HepG2 (cell line): ENCODE results near the gene SEPTIN11. TPM values are rescaled to one million over a fixed set of nuclear protein-coding genes. Genes with fewer than 3 reads are reported as not detected.

Experiments
- ATAC-seq: fragments of 200-7000 bp; cut with Tn5 transposase; 3 replicates; pipeline ENCODE4 v1.9.1; 2020; ENCODE audit warnings: mild to moderate bottlenecking, moderate library complexity
- BruUV-seq: library from RNA; stranded (reverse); fragments of 400-500 nt; replicated peaks from 2 replicates; lab custom pipeline; 2021; lab: Mats Ljungman, UMichigan
- CTCF ChIA-PET: fragments of 300-600 bp; formaldehyde crosslinking; extraction: SDS; loops from one replicate; lab custom pipeline; 2021; ENCODE audit warnings: low total read pairs, inconsistent platforms, low intra/inter-chr PET ratio; lab: Yijun Ruan, JAX
- POLR2A ChIA-PET: fragments of 350-600 bp; sonication (Branson Sonifier 250); formaldehyde crosslinking; loops from one replicate; lab custom pipeline; 2020; ENCODE audit warnings: antibody characterized with exemption, inconsistent platforms; lab: Yijun Ruan, JAX
- DNase-seq: peaks from one replicate; pipeline ENCODE4 v3.0.0-alpha.2; 2015; ENCODE audit warnings: low spot score
- FAIRE-seq: peaks from 3 replicates; lab custom pipeline; 2011; peaks lifted over from hg19 to GRCh38; lab: Jason Lieb, UNC
- H2AFZ ChIP-seq: one replicate; pipeline ENCODE4 v1.6.1; 2011; ENCODE audit warnings: low read length, inconsistent platforms
- H3K27ac ChIP-seq: fragments of 300-600 bp; 3 replicates; pipeline ENCODE4 v1.8.0; 2011; ENCODE audit warnings: mixed run types, mild to moderate bottlenecking, mixed read lengths, low read length, inconsistent platforms; ENCODE audit not compliant: insufficient read depth; ENCODE audit errors: extremely low read length
- H3K27me3 ChIP-seq, 2 experiments: fragments of 200-600 bp in 1 of 2; 2 replicates in 1 of 2; 3 replicates in 1 of 2; pipeline versions ENCODE4 v1.6.0 to v1.8.0; 2011; ENCODE audit warnings: low read length in 2 of 2, mild to moderate bottlenecking in 2 of 2, moderate library complexity in 2 of 2, inconsistent platforms in 1 of 2; ENCODE audit not compliant: insufficient read depth in 2 of 2, control insufficient read depth in 1 of 2
- H3K36me3 ChIP-seq, 2 experiments: fragments of 200-600 bp in 1 of 2; replicated peaks in 1 of 2; 2 replicates in 1 of 2; 3 replicates in 1 of 2; pipeline versions ENCODE4 v1.5.1 to v1.8.0; 2011; ENCODE audit warnings: low read length in 2 of 2, inconsistent platforms in 1 of 2; ENCODE audit not compliant: insufficient read depth in 2 of 2, control insufficient read depth in 1 of 2
- H3K4me1 ChIP-seq: 2 replicates; pipeline ENCODE4 v1.5.1; 2012; ENCODE audit warnings: low read length, inconsistent platforms; ENCODE audit not compliant: insufficient read depth
- H3K4me2 ChIP-seq: 2 replicates; pipeline ENCODE4 v1.6.0; 2011; ENCODE audit warnings: low read depth, low read length, inconsistent platforms
- H3K4me3 ChIP-seq, 3 experiments: fragments of 200-600 bp in 1 of 3; sonication (generic), shearing (Covaris generic) in 1 of 3; replicated peaks in 1 of 3; 2 replicates each; pipeline ENCODE4 v1.5.1; 2011 to 2016; ENCODE audit warnings: low read length in 3 of 3, inconsistent platforms in 2 of 3, low read depth in 2 of 3, mild to moderate bottlenecking in 2 of 3, control low read depth in 1 of 3, mixed read lengths in 1 of 3; ENCODE audit not compliant: insufficient read depth in 1 of 3
- H3K79me2 ChIP-seq: one replicate; pipeline ENCODE4 v1.6.1; 2011; ENCODE audit warnings: low read length, inconsistent platforms; ENCODE audit not compliant: insufficient read depth
- H3K9ac ChIP-seq: 2 replicates; pipeline ENCODE4 v1.6.0; 2011; ENCODE audit warnings: mild to moderate bottlenecking, low read depth, low read length, inconsistent platforms; ENCODE audit not compliant: insufficient read depth
- H3K9me3 ChIP-seq: 2 replicates; pipeline ENCODE4 v1.5.1; 2012; ENCODE audit warnings: mild to moderate bottlenecking, low read length
- H4K20me1 ChIP-seq: 2 replicates; pipeline ENCODE4 v1.6.0; 2011; ENCODE audit warnings: inconsistent platforms, mild to moderate bottlenecking, low read length, moderate library complexity; ENCODE audit not compliant: insufficient read depth
- BHLHE40 ChIP-seq: IDR thresholded peaks from 2 replicates; pipeline ENCODE4 v1.6.1; 2011; ENCODE audit warnings: low read length, improper control_type of control experiment
- NCOA2 ChIP-seq: sonication (generic); formaldehyde crosslinking; IDR thresholded peaks from 2 replicates; pipeline ENCODE4 v1.8.0; 2022; ENCODE audit warnings: inconsistent platforms
- SOX13 ChIP-seq, 3 experiments: fragments of 450-650 bp in 1 of 3; sonication (generic) in 1 of 3; formaldehyde crosslinking in 1 of 3; IDR thresholded peaks in 2 of 3; conservative IDR thresholded peaks in 1 of 3; 2 replicates each; pipeline versions ENCODE4 v1.5.0 to v1.6.1; 2016 to 2020; ENCODE audit warnings: antibody characterized with exemption in 1 of 3, mild to moderate bottlenecking in 1 of 3, missing compliant biosample characterization in 1 of 3, missing genetic modification reagents in 1 of 3, moderate library complexity in 1 of 3
- SYNCRIP ChIP-seq: fragments of 200-400 bp; formaldehyde crosslinking; IDR thresholded peaks from 2 replicates; pipeline ENCODE4 v1.6.1; 2018; ENCODE audit warnings: mild to moderate bottlenecking, low read depth, low read length; ENCODE audit not compliant: insufficient read depth
- TBX3 ChIP-seq: fragments of 450-650 bp; IDR thresholded peaks from 2 replicates; pipeline ENCODE4 v1.6.1; 2017; ENCODE audit warnings: antibody characterized with exemption, mild to moderate bottlenecking, inconsistent platforms, borderline replicate concordance
- TOPORS ChIP-seq: sonication (generic); formaldehyde crosslinking; IDR thresholded peaks from 2 replicates; pipeline ENCODE4 v1.8.0; 2023; ENCODE audit warnings: mild to moderate bottlenecking, missing genetic modification reagents
- ZFX ChIP-seq: sonication (generic); formaldehyde crosslinking; IDR thresholded peaks from 2 replicates; pipeline ENCODE4 v1.4.0; 2020; ENCODE audit warnings: mild to moderate bottlenecking, low read depth, missing genetic modification reagents, moderate library complexity
- ZNF256 ChIP-seq: sonication (generic); formaldehyde crosslinking; conservative IDR thresholded peaks from 2 replicates; pipeline ENCODE4 v1.4.0; 2020; ENCODE audit warnings: missing genetic modification reagents
- ZNF431 ChIP-seq: sonication (generic); formaldehyde crosslinking; IDR thresholded peaks from 2 replicates; pipeline ENCODE4 v1.9.0; 2022; ENCODE audit warnings: missing genetic modification reagents, low read depth, mild to moderate bottlenecking, borderline replicate concordance
- ZNF768 ChIP-seq: sonication (generic); formaldehyde crosslinking; IDR thresholded peaks from 2 replicates; pipeline ENCODE4 v1.4.0; 2020; ENCODE audit warnings: missing genetic modification reagents
- WGBS: methylation state at CpG from one replicate; pipeline ENCODE4 v1.1.6; 2017; ENCODE audit warnings: low lambda C conversion rate; 5-methylcytosine and 5-hydroxymethylcytosine counted together
- in situ Hi-C: cut with HindIII; loops from 2 replicates; pipeline ENCODE4 v1.10.0; 2017; ENCODE audit warnings: low pct_unique_long_range_greater_than_20kb; ENCODE audit not compliant: extremely low pct_ligation_motif_present
- intact Hi-C: fragments of 100-400 bp; cut with micrococcal nuclease; formaldehyde crosslinking; loops from one replicate; pipeline ENCODE4 v1.10.0; 2022; ENCODE audit not compliant: unreplicated experiment
- polyA plus RNA-seq, 8 experiments: library from polyadenylated mRNA; depleted of rRNA in 3 of 8; stranded (reverse) in 7 of 8; unstranded in 1 of 8; fragments of >200 nt; fragmentation: Illumina TruSeq in 4 of 8; extraction: Trizol in 4 of 8; gene quantifications; 2 replicates each; pipeline versions ENCODE4 v1.2.1 to v1.2.3, GENCODE V29; 2011 to 2016; ENCODE audit warnings: low read depth in 4 of 8, missing spikeins in 1 of 8, mixed read lengths in 1 of 8; ENCODE audit not compliant: insufficient read depth in 1 of 8
- total RNA-seq, 5 experiments: library from RNA; depleted of rRNA; stranded (reverse); fragments of >200 nt; fragmentation: Illumina TruSeq; extraction: Trizol; gene quantifications; 2 replicates each; pipeline ENCODE4 v1.2.3, GENCODE V29; 2016; ENCODE audit warnings: low read depth in 1 of 5
- TF ChIP-seq, protein P1 (sequence below): sonication (generic); formaldehyde crosslinking; IDR thresholded peaks from 2 replicates; pipeline ENCODE4 v1.4.0; 2020; ENCODE audit warnings: missing genetic modification reagents, borderline replicate concordance
- TF ChIP-seq, protein P2 (sequence below): sonication (generic); formaldehyde crosslinking; IDR thresholded peaks from 2 replicates; pipeline ENCODE4 v1.4.0; 2020; ENCODE audit warnings: mild to moderate bottlenecking, missing genetic modification reagents
- TF ChIP-seq, protein P3 (sequence below): conservative IDR thresholded peaks from 2 replicates; pipeline ENCODE4 v1.6.1; 2018; ENCODE audit warnings: missing genetic modification reagents
- TF ChIP-seq, protein P4 (sequence below): sonication (generic); formaldehyde crosslinking; IDR thresholded peaks from 2 replicates; pipeline ENCODE4 v1.8.0; 2022; ENCODE audit warnings: low read depth, missing genetic modification reagents

The SEPTIN11 gene
- total and polyA plus RNA-seq, 2 of the 13 experiments (the other 11 are each of a cell fraction or from before 2014, with no cell fraction given), result 28.9 to 47.3 TPM

DNA sequence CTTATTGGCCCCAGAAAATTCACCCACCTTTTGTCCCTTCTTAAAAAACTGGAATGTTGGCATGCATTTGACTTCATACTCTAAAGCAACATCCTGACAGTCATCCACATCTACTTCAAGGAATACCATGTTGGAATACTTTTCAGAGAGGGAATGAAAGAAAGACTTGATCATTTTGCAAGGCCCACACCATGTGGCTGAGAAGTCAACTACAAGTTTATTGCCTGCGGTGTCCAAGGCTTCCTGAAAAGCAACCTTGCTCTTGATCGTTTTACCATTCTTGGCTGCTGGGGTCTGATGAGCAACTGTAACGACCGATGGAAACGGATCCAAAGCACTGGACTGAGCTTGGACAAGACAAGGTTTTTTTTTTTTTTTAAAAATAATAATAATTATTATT, 9.3 kb downstream of the SEPTIN11 start (continued):
- TF ChIP-seq, protein P1, sequence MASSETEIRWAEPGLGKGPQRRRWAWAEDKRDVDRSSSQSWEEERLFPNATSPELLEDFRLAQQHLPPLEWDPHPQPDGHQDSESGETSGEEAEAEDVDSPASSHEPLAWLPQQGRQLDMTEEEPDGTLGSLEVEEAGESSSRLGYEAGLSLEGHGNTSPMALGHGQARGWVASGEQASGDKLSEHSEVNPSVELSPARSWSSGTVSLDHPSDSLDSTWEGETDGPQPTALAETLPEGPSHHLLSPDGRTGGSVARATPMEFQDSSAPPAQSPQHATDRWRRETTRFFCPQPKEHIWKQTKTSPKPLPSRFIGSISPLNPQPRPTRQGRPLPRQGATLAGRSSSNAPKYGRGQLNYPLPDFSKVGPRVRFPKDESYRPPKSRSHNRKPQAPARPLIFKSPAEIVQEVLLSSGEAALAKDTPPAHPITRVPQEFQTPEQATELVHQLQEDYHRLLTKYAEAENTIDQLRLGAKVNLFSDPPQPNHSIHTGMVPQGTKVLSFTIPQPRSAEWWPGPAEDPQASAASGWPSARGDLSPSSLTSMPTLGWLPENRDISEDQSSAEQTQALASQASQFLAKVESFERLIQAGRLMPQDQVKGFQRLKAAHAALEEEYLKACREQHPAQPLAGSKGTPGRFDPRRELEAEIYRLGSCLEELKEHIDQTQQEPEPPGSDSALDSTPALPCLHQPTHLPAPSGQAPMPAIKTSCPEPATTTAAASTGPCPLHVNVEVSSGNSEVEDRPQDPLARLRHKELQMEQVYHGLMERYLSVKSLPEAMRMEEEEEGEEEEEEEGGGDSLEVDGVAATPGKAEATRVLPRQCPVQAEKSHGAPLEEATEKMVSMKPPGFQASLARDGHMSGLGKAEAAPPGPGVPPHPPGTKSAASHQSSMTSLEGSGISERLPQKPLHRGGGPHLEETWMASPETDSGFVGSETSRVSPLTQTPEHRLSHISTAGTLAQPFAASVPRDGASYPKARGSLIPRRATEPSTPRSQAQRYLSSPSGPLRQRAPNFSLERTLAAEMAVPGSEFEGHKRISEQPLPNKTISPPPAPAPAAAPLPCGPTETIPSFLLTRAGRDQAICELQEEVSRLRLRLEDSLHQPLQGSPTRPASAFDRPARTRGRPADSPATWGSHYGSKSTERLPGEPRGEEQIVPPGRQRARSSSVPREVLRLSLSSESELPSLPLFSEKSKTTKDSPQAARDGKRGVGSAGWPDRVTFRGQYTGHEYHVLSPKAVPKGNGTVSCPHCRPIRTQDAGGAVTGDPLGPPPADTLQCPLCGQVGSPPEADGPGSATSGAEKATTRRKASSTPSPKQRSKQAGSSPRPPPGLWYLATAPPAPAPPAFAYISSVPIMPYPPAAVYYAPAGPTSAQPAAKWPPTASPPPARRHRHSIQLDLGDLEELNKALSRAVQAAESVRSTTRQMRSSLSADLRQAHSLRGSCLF (CRISPR knock-in tag), result no peak
- TF ChIP-seq, protein P2, sequence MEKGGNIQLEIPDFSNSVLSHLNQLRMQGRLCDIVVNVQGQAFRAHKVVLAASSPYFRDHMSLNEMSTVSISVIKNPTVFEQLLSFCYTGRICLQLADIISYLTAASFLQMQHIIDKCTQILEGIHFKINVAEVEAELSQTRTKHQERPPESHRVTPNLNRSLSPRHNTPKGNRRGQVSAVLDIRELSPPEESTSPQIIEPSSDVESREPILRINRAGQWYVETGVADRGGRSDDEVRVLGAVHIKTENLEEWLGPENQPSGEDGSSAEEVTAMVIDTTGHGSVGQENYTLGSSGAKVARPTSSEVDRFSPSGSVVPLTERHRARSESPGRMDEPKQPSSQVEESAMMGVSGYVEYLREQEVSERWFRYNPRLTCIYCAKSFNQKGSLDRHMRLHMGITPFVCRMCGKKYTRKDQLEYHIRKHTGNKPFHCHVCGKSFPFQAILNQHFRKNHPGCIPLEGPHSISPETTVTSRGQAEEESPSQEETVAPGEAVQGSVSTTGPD, result no peak
- TF ChIP-seq NCOA2, result no peak
- TF ChIP-seq, protein P3, sequence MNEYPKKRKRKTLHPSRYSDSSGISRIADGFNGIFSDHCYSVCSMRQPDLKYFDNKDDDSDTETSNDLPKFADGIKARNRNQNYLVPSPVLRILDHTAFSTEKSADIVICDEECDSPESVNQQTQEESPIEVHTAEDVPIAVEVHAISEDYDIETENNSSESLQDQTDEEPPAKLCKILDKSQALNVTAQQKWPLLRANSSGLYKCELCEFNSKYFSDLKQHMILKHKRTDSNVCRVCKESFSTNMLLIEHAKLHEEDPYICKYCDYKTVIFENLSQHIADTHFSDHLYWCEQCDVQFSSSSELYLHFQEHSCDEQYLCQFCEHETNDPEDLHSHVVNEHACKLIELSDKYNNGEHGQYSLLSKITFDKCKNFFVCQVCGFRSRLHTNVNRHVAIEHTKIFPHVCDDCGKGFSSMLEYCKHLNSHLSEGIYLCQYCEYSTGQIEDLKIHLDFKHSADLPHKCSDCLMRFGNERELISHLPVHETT, result no peak
- no peak for TF ChIP-seq ZNF256

DNA sequence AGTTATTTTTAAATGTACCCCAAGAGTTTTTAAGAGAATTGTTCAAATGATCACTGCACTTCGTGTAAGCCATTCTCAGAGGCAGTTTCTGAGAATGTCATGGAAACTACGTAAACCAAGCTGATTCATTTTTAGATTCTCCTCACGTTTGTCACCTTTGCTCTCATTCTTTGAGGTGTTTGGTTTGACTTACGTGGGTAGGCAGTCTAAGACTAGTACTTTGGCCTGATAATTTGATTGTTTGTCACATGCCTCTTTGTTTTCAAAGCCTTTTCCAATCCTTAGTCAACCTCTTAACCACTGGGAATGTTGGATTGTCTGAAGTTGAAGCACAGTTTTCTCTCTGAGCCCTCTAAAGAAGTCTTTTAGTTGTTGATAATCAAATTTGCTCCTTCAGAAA, 10.5 kb downstream of the SEPTIN11 start:
- ATAC-seq (no peak), FAIRE-seq (no peak), DNase-seq (peak; percentile 7)
- CTCF ChIA-PET, result no interaction called here
- no peak overlapping the region for H2AFZ ChIP-seq
- H3K27me3 ChIP-seq, result no peaks in the 10 kb centered on the region; a peak in 1 of 5 replicates
- H3K4me1 ChIP-seq, result peaks cover 34% of the 10 kb centered on the region
- H3K4me2 ChIP-seq, result 0 out of 2 replicates have a peak overlapping the region, but pooled peaks have one; percentile 7
- H3K4me3 ChIP-seq, result no peak overlapping the region
- in situ Hi-C loops (no loop called here), intact Hi-C loops (no loop called here)
- H4K20me1 ChIP-seq, result no peaks in the 10 kb centered on the region
- POLR2A ChIA-PET, result no interaction called here
- peak overlapping the region; percentile 26 for H3K27ac ChIP-seq
- peaks cover 16% of the 10 kb centered on the region for H3K79me2 ChIP-seq
- BruUV-seq, result no TSS peak
- H3K36me3 ChIP-seq, result no peaks in the 10 kb centered on the region
- 64% methylated on average over 4 of the region's 4 CpGs for WGBS
- H3K9me3 ChIP-seq, result no peaks in the 10 kb centered on the region
- H3K9ac ChIP-seq, result no peak overlapping the region
- TF ChIP-seq BHLHE40, result peak; percentile 41; the same call in 1 of the 2 replicates
- no peak for TF ChIP-seq TBX3
- no peak for TF ChIP-seq ZNF768 (CRISPR knock-in tag)
- no peak for TF ChIP-seq TOPORS (CRISPR knock-in tag)
- no peak for TF ChIP-seq ZNF431
- TF ChIP-seq SYNCRIP, result no peak
- TF ChIP-seq, protein P4, sequence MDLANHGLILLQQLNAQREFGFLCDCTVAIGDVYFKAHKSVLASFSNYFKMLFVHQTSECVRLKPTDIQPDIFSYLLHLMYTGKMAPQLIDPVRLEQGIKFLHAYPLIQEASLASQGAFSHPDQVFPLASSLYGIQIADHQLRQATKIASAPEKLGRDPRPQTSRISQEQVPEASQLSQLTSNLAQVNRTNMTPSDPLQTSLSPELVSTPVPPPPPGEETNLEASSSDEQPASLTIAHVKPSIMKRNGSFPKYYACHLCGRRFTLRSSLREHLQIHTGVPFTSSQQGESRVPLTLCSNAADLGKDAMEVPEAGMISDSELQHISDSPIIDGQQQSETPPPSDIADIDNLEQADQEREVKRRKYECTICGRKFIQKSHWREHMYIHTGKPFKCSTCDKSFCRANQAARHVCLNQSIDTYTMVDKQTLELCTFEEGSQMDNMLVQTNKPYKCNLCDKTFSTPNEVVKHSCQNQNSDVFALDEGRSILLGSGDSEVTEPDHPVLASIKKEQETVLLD (CRISPR knock-in tag), result no peak
- TF ChIP-seq ZFX (CRISPR knock-in tag), result no peak
- no peak for TF ChIP-seq SOX13 (IDR thresholded peaks at IDR 0.05)
- TF ChIP-seq SOX13 (CRISPR knock-in tag; conservative IDR thresholded peaks at IDR 0.05 in 1 of 2, IDR thresholded peaks at IDR 0.05 in 1 of 2), result peak in 1 of 2 experiments; percentile 37; a peak in 2 of 4 replicates
